SK-N-SH treated with all-trans-retinoic acid at 6 μM for 48 hours (cell line): Measurements from ENCODE around the gene POLD2.

Source experiments
- ARNTL ChIP-seq: fragments of 450-650 bp; formaldehyde crosslinking; IDR thresholded peaks from 2 replicates; pipeline ENCODE4 v1.5.0; 2020; ENCODE audit warnings: low read depth, mild to moderate bottlenecking, moderate library complexity, borderline replicate concordance
- ISL1 ChIP-seq: fragments of 250-450 bp; sonication (Bioruptor Pico); IDR thresholded peaks from 2 replicates; pipeline ENCODE4 v2.1.2; 2022; ENCODE audit warnings: mild to moderate bottlenecking, moderate library complexity
- TOX ChIP-seq: fragments of 250-450 bp; sonication (Bioruptor Pico); IDR thresholded peaks from 2 replicates; pipeline ENCODE4 v1.8.0; 2021; ENCODE audit warnings: mild to moderate bottlenecking, moderate library complexity, borderline replicate concordance
- ZFP3 ChIP-seq: fragments of 250-450 bp; sonication (Bioruptor Pico); IDR thresholded peaks from 2 replicates; pipeline ENCODE4 v1.5.0; 2020; ENCODE audit warnings: mild to moderate bottlenecking, moderate library complexity
- ZNF565 ChIP-seq: fragments of 450-650 bp; formaldehyde crosslinking; conservative IDR thresholded peaks from 2 replicates; pipeline ENCODE4 v1.5.0; 2020; ENCODE audit warnings: low read depth, mild to moderate bottlenecking, moderate library complexity
- TF ChIP-seq, protein P1 (sequence below): fragments of 250-450 bp; sonication (Bioruptor Pico); IDR thresholded peaks from 2 replicates; pipeline ENCODE4 v1.8.0; 2020; ENCODE audit warnings: mild to moderate bottlenecking, moderate library complexity, borderline replicate concordance

DNA sequence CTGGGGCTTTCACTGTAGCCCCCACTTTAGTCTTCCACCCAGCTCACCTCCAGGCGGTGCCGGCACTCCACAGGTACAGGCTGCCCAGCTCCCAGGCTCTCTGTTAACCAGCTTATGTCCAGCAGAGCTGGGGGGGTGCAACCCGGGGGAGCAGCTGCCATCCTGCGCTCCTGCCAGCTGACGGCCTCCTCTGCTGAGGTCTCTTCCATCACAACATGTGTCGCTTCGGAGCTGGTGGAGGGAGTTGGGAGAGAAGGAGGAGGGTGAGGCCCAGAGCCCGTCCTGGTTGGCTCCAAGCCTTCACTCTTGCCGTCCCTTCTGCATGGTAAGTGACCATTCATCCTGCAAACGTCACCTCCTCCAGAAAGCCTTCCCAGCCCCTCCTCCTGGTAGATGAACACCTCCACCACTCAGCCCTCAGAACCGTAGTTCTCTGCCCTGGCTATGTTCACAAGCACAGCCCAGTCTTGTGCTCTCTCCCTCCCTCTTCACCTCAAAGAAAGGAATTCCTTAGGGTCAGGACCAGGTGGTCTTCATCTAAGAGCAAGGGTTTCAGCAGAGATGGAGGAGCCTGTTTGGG is 42.6 kb downstream of the POLD2 start:
- no peak for TF ChIP-seq ISL1 (CRISPR knock-in tag)
- no peak for TF ChIP-seq ZFP3 (CRISPR knock-in tag)
- TF ChIP-seq ARNTL (CRISPR knock-in tag): no peak
- TF ChIP-seq ZNF565 (CRISPR knock-in tag): no peak
- no peak for TF ChIP-seq TOX (CRISPR knock-in tag)
- TF ChIP-seq, protein P1, sequence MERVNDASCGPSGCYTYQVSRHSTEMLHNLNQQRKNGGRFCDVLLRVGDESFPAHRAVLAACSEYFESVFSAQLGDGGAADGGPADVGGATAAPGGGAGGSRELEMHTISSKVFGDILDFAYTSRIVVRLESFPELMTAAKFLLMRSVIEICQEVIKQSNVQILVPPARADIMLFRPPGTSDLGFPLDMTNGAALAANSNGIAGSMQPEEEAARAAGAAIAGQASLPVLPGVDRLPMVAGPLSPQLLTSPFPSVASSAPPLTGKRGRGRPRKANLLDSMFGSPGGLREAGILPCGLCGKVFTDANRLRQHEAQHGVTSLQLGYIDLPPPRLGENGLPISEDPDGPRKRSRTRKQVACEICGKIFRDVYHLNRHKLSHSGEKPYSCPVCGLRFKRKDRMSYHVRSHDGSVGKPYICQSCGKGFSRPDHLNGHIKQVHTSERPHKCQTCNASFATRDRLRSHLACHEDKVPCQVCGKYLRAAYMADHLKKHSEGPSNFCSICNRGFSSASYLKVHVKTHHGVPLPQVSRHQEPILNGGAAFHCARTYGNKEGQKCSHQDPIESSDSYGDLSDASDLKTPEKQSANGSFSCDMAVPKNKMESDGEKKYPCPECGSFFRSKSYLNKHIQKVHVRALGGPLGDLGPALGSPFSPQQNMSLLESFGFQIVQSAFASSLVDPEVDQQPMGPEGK (CRISPR knock-in tag): no peak
